ENCODE data around the gene SHH.

Gene SHH

GRCh38 chr7:155809332-155809946 is 2.8 kb downstream of the SHH start:
- no CpG with 5 or more reads among the region's 43 CpGs for WGBS (ENCODE audit: extremely low coverage, insufficient coverage, low lambda C conversion rate)
- no peak overlapping the region for H3K4me3 ChIP-seq (ENCODE audit: low read length)

GRCh38 chr7:155808549-155809331 is 3.5 kb downstream of the SHH start:
- peaks cover 52% of the 10 kb centered on the region for H3K27me3 ChIP-seq (ENCODE audit: insufficient read depth, low read length, poor library complexity)
- DNase-seq: peak; percentile 52
- no peaks in the 10 kb centered on the region for H3K79me1 ChIP-seq (ENCODE audit: low read length)
- H3K4me3 ChIP-seq (ENCODE audit: low read length): no peak overlapping the region
- H2BK120ac ChIP-seq (ENCODE audit: low read depth, low read length): no peak overlapping the region
- H3K9ac ChIP-seq (ENCODE audit: low read length): peak overlapping the region; percentile 56
- no peak overlapping the region for H4K8ac ChIP-seq (ENCODE audit: low read depth, low read length)
- H2AK5ac ChIP-seq (ENCODE audit: low read length): no peak overlapping the region
- peak overlapping the region; percentile 70 for H3K56ac ChIP-seq (ENCODE audit: low read length)
- no CpG with 5 or more reads among the region's 64 CpGs for WGBS (ENCODE audit: extremely low coverage, insufficient coverage, low lambda C conversion rate)
- no peak overlapping the region for H2BK5ac ChIP-seq (ENCODE audit: low read length)
- H3K4ac ChIP-seq (ENCODE audit: low read depth, low read length): no peak overlapping the region
- H3K79me2 ChIP-seq (ENCODE audit: control insufficient read depth, insufficient read depth, low read length): no peaks in the 10 kb centered on the region
- H3K27ac ChIP-seq (ENCODE audit: low read depth, low read length): no peak overlapping the region
- no peak overlapping the region for H3K23ac ChIP-seq (ENCODE audit: low read length)
- peaks cover 8% of the 10 kb centered on the region for H3K4me1 ChIP-seq (ENCODE audit: control insufficient read depth, low read depth, low read length)
- H4K5ac ChIP-seq (ENCODE audit: low read length): no peak overlapping the region
- peak overlapping the region; percentile 42 for H3K18ac ChIP-seq (ENCODE audit: low read length)
- H2BK15ac ChIP-seq (replicated peaks; ENCODE audit: low read depth): no peak overlapping the region
- H3K36me3 ChIP-seq (ENCODE audit: control insufficient read depth, insufficient read depth, low read length): no peaks in the 10 kb centered on the region
- peak overlapping the region; percentile 78 for H3K4me2 ChIP-seq (ENCODE audit: low read length)

More at GRCh38 chr7:155809332-155809946, 2.8 kb downstream of the SHH start:
- H2BK120ac ChIP-seq (ENCODE audit: low read depth, low read length): no peak overlapping the region
- no peak overlapping the region for H3K27ac ChIP-seq (ENCODE audit: low read depth, low read length)
- peak overlapping the region; percentile 42 for H3K18ac ChIP-seq (ENCODE audit: low read length)
- H4K8ac ChIP-seq (ENCODE audit: low read depth, low read length): no peak overlapping the region
- DNase-seq: peak; percentile 32
- H3K79me2 ChIP-seq (ENCODE audit: control insufficient read depth, insufficient read depth, low read length): no peaks in the 10 kb centered on the region
- peaks cover 8% of the 10 kb centered on the region for H3K4me1 ChIP-seq (ENCODE audit: control insufficient read depth, low read depth, low read length)
- H3K4ac ChIP-seq (ENCODE audit: low read depth, low read length): no peak overlapping the region
- H3K4me2 ChIP-seq (ENCODE audit: low read length): peak overlapping the region; percentile 78
- no peaks in the 10 kb centered on the region for H3K36me3 ChIP-seq (ENCODE audit: control insufficient read depth, insufficient read depth, low read length)
- no peak overlapping the region for H3K23ac ChIP-seq (ENCODE audit: low read length)
- H3K27me3 ChIP-seq (ENCODE audit: insufficient read depth, low read length, poor library complexity): peaks cover 58% of the 10 kb centered on the region
- H3K79me1 ChIP-seq (ENCODE audit: low read length): no peaks in the 10 kb centered on the region
- peak overlapping the region; percentile 34 for H3K56ac ChIP-seq (ENCODE audit: low read length)
- no peak overlapping the region for H3K9ac ChIP-seq (ENCODE audit: low read length)
- no peak overlapping the region for H2BK5ac ChIP-seq (ENCODE audit: low read length)
- H2AK5ac ChIP-seq (ENCODE audit: low read length): no peak overlapping the region
- H4K5ac ChIP-seq (ENCODE audit: low read length): no peak overlapping the region
- no peak overlapping the region for H2BK15ac ChIP-seq (replicated peaks; ENCODE audit: low read depth)

GRCh38 chr7:155807789-155808548 is 4.3 kb downstream of the SHH start:
- Histone ChIP-seq H4K8ac (ENCODE audit: low read depth, low read length) (no peak overlapping the region), H3K23ac (ENCODE audit: low read length) (no peak overlapping the region), H2BK15ac (replicated peaks; ENCODE audit: low read depth) (no peak overlapping the region), H3K36me3 (ENCODE audit: control insufficient read depth, insufficient read depth, low read length) (no peaks in the 10 kb centered on the region), H3K18ac (ENCODE audit: low read length) (peak overlapping the region; percentile 55), H3K4me2 (ENCODE audit: low read length) (peak overlapping the region; percentile 78), H3K4me1 (ENCODE audit: control insufficient read depth, low read depth, low read length) (peaks cover 8% of the 10 kb centered on the region), H3K56ac (ENCODE audit: low read length) (peak overlapping the region; percentile 70), H2BK5ac (ENCODE audit: low read length) (no peak overlapping the region), H3K4ac (ENCODE audit: low read depth, low read length) (no peak overlapping the region), H3K79me1 (ENCODE audit: low read length) (no peaks in the 10 kb centered on the region), H2AK5ac (ENCODE audit: low read length) (no peak overlapping the region), H3K79me2 (ENCODE audit: control insufficient read depth, insufficient read depth, low read length) (no peaks in the 10 kb centered on the region), H3K4me3 (ENCODE audit: low read length) (no peak overlapping the region), H4K5ac (ENCODE audit: low read length) (no peak overlapping the region), H3K27ac (ENCODE audit: low read depth, low read length) (no peak overlapping the region), H3K9ac (ENCODE audit: low read length) (peak overlapping the region; percentile 54), H2BK120ac (ENCODE audit: low read depth, low read length) (no peak overlapping the region), H3K27me3 (ENCODE audit: insufficient read depth, low read length, poor library complexity) (peaks cover 46% of the 10 kb centered on the region)
- DNase-seq: peak; percentile 53
- no CpG with 5 or more reads among the region's 33 CpGs for WGBS (ENCODE audit: extremely low coverage, insufficient coverage, low lambda C conversion rate)

GRCh38 chr7:155807065-155807671 is 5.1 kb downstream of the SHH start:
- Histone ChIP-seq H3K4me2 (ENCODE audit: low read length) (peak overlapping the region; percentile 19), H3K56ac (ENCODE audit: low read length) (peak overlapping the region; percentile 54), H3K36me3 (ENCODE audit: control insufficient read depth, insufficient read depth, low read length) (no peaks in the 10 kb centered on the region), H4K8ac (ENCODE audit: low read depth, low read length) (no peak overlapping the region), H3K4me3 (ENCODE audit: low read length) (no peak overlapping the region), H3K79me1 (ENCODE audit: low read length) (no peaks in the 10 kb centered on the region), H3K9ac (ENCODE audit: low read length) (peak overlapping the region; percentile 8), H3K27me3 (ENCODE audit: insufficient read depth, low read length, poor library complexity) (peaks cover 39% of the 10 kb centered on the region), H2BK15ac (replicated peaks; ENCODE audit: low read depth) (no peak overlapping the region), H2BK5ac (ENCODE audit: low read length) (no peak overlapping the region), H3K18ac (ENCODE audit: low read length) (peak overlapping the region; percentile 55), H3K23ac (ENCODE audit: low read length) (no peak overlapping the region), H3K4me1 (ENCODE audit: control insufficient read depth, low read depth, low read length) (peaks cover 8% of the 10 kb centered on the region), H3K27ac (ENCODE audit: low read depth, low read length) (no peak overlapping the region), H2AK5ac (ENCODE audit: low read length) (no peak overlapping the region), H4K5ac (ENCODE audit: low read length) (no peak overlapping the region), H3K4ac (ENCODE audit: low read depth, low read length) (no peak overlapping the region), H3K79me2 (ENCODE audit: control insufficient read depth, insufficient read depth, low read length) (no peaks in the 10 kb centered on the region), H2BK120ac (ENCODE audit: low read depth, low read length) (no peak overlapping the region)
- no CpG with 5 or more reads among the region's 19 CpGs for WGBS (ENCODE audit: extremely low coverage, insufficient coverage, low lambda C conversion rate)
- peak; percentile 81 for DNase-seq

- Histone ChIP-seq H3K4ac (ENCODE audit: low read depth, low read length) (no peak overlapping the region), H3K4me3 (ENCODE audit: low read length) (no peak overlapping the region), H3K18ac (ENCODE audit: low read length) (peak overlapping the region; percentile 23), H3K4me1 (ENCODE audit: control insufficient read depth, low read depth, low read length) (peaks cover 8% of the 10 kb centered on the region), H3K9ac (ENCODE audit: low read length) (peak overlapping the region; percentile 50), H2AK5ac (ENCODE audit: low read length) (no peak overlapping the region), H3K27ac (ENCODE audit: low read depth, low read length) (no peak overlapping the region), H4K8ac (ENCODE audit: low read depth, low read length) (no peak overlapping the region), H3K79me1 (ENCODE audit: low read length) (no peaks in the 10 kb centered on the region), H3K79me2 (ENCODE audit: control insufficient read depth, insufficient read depth, low read length) (no peaks in the 10 kb centered on the region), H2BK120ac (ENCODE audit: low read depth, low read length) (no peak overlapping the region), H3K56ac (ENCODE audit: low read length) (peak overlapping the region; percentile 60), H3K4me2 (ENCODE audit: low read length) (peak overlapping the region; percentile 45), H2BK15ac (replicated peaks; ENCODE audit: low read depth) (no peak overlapping the region), H3K23ac (ENCODE audit: low read length) (no peak overlapping the region), H2BK5ac (ENCODE audit: low read length) (no peak overlapping the region), H3K27me3 (ENCODE audit: insufficient read depth, low read length, poor library complexity) (peaks cover 35% of the 10 kb centered on the region), H4K5ac (ENCODE audit: low read length) (no peak overlapping the region), H3K36me3 (ENCODE audit: control insufficient read depth, insufficient read depth, low read length) (no peaks in the 10 kb centered on the region)
- DNase-seq: peak; percentile 49
- no CpG with 5 or more reads among the region's 47 CpGs for WGBS (ENCODE audit: extremely low coverage, insufficient coverage, low lambda C conversion rate)
Observed at GRCh38 chr7:155806096-155806871, 6.0 kb downstream of the SHH start.

Data from mesendoderm (in vitro differentiated cells).